ENCODE measurements around the gene SPATA32. TPM values are rescaled to one million over a fixed set of nuclear protein-coding genes. Genes with fewer than 3 reads are reported as not detected.
"Not testable (repeated sequence)": the region's sequence is repeated elsewhere in the genome, so short reads cannot be mapped to it uniquely, and the experiment has no call there.

Gene SPATA32
- total RNA-seq, 1 donor from 2014 or later = not detected

DNA sequence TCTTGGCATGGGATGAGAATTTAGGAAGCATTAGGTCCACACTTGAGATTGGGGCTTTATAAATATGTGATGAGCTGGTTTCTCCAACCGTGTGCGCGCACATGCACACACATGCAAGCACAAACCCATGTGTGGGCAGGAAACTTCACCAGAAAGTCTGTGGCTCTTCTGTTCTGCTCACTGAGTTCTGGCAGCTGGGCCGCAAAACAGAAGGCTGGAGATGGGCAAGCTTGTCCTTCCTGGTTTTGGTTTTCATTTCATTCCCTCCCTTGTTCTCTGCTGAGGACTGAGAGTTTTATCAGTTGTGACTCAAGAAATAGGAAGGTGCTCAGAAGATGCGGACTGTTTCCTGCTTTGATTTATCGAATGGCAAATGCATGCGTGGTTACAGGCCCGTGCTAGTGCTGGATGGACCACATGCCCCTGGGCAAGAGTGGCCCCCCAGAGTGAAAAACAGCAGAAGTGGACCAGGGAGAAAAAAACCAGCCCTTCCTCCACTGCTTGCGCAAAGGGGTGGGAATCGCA lies 40.8 kb upstream of the SPATA32 start:
- no peak for DNase-seq (ENCODE audit: extremely low spot score, unreplicated experiment)
- Mint-ChIP-seq H3K36me3 (peaks cover 18% of the 10 kb centered on the region), H3K9me3 (no peaks in the 10 kb centered on the region), H3K4me1 (ENCODE audit: unreplicated experiment) (peaks cover 44% of the 10 kb centered on the region), H3K27me3 (no peaks in the 10 kb centered on the region), H3K4me3 (no peak overlapping the region), H3K27ac (no peak overlapping the region)
- TF ChIP-seq, protein P1, sequence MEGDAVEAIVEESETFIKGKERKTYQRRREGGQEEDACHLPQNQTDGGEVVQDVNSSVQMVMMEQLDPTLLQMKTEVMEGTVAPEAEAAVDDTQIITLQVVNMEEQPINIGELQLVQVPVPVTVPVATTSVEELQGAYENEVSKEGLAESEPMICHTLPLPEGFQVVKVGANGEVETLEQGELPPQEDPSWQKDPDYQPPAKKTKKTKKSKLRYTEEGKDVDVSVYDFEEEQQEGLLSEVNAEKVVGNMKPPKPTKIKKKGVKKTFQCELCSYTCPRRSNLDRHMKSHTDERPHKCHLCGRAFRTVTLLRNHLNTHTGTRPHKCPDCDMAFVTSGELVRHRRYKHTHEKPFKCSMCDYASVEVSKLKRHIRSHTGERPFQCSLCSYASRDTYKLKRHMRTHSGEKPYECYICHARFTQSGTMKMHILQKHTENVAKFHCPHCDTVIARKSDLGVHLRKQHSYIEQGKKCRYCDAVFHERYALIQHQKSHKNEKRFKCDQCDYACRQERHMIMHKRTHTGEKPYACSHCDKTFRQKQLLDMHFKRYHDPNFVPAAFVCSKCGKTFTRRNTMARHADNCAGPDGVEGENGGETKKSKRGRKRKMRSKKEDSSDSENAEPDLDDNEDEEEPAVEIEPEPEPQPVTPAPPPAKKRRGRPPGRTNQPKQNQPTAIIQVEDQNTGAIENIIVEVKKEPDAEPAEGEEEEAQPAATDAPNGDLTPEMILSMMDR (conservative IDR thresholded peaks at IDR 0.05) = no peak

DNA sequence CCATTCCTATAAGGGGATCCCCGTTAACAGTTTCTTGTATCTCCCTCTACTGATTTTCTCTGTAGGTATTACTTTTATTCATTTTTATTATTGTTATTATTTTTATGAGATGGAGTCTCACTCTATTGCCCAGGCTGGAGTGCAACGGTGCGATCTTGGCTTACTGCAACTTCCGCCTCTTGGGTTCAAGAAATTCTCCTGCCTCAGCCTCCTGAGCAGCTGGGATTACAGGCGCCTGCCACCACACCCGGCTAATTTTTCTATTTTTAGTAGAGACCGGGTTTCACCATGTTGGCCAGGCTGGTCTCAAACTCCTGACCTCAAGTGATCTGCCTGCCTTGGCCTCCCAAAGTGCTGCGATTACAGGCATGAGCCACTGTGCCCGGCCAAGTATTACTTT lies 40.3 kb upstream of the SPATA32 start:
- Mint-ChIP-seq H3K4me1 (ENCODE audit: unreplicated experiment) (peaks cover 39% of the 10 kb centered on the region), H3K36me3 (peaks cover 15% of the 10 kb centered on the region)
- not testable (repeated sequence) for DNase-seq (ENCODE audit: extremely low spot score, unreplicated experiment); H3K9me3 Mint-ChIP-seq; H3K27me3 Mint-ChIP-seq; H3K4me3 Mint-ChIP-seq; H3K27ac Mint-ChIP-seq

DNA sequence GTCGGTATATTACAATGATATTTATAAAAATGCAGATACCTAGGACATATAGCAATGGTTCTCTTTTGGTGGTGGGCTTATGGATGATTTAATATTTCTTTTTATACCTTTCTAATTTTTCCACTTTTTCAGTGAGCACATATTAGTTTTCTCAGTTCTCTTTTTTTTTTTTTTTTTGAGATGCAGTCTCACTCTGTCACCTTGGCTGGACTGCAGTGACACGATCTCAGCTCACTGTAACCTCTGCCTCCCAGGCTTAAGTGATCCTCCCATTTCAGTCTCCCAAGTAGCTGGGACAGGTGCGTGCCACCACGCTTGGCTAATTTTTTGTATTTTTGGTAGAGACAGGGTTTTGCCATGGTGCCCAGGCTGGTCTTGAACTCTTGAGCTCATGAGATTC lies 39.8 kb upstream of the SPATA32 start:
- no peak overlapping the region for H3K4me3 Mint-ChIP-seq

DNA sequence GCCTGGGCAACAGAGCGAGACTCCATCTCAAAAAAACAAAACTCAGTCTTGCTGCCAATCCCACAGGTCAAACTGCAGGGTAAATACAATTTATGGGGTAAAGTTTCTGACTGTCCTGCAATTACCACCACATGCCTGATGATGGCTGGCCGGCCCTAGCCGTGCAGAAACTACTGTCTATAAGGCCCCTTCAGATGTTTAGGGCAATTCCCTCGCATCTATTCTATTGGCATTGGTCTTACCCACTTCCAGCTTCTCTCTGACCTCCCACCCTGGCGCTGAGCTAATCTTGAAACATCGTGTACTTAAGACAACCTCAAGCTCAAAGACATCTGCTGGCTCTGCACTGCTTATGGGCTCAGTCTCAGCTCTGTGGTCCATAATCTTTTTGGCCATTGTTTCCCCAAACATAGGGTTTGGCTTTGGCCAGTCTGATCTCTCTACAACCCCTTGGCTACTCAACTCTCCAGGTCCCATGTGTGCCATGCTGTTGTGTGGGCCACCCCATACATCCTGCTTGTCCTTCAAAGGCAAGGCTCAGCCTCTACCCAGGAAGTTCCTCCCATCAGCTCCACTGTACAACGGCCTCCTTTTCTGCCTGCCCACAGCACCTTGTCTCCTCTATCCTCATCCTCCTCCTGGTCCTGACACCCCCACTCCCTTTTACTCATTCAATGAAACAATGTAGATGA lies 38.3 kb upstream of the SPATA32 start:
- Mint-ChIP-seq H3K9me3 (peaks cover 4% of the 10 kb centered on the region), H3K36me3 (peaks cover 19% of the 10 kb centered on the region), H3K4me3 (no peak overlapping the region), H3K27me3 (no peaks in the 10 kb centered on the region), H3K27ac (peak overlapping the region; percentile 79), H3K4me1 (ENCODE audit: unreplicated experiment) (peaks cover 32% of the 10 kb centered on the region)
- no peak for DNase-seq (ENCODE audit: extremely low spot score, unreplicated experiment)
- TF ChIP-seq, protein P1 (conservative IDR thresholded peaks at IDR 0.05) = no peak

More for the DNA sequence above, 39.8 kb upstream of the SPATA32 start:
- Mint-ChIP-seq H3K27ac (no peak overlapping the region), H3K4me1 (ENCODE audit: unreplicated experiment) (peaks cover 39% of the 10 kb centered on the region), H3K9me3 (peaks cover 2% of the 10 kb centered on the region), H3K36me3 (peaks cover 17% of the 10 kb centered on the region), H3K27me3 (no peaks in the 10 kb centered on the region)
- no peak for DNase-seq (ENCODE audit: extremely low spot score, unreplicated experiment)
- TF ChIP-seq, protein P1 (conservative IDR thresholded peaks at IDR 0.05) = no peak

DNA sequence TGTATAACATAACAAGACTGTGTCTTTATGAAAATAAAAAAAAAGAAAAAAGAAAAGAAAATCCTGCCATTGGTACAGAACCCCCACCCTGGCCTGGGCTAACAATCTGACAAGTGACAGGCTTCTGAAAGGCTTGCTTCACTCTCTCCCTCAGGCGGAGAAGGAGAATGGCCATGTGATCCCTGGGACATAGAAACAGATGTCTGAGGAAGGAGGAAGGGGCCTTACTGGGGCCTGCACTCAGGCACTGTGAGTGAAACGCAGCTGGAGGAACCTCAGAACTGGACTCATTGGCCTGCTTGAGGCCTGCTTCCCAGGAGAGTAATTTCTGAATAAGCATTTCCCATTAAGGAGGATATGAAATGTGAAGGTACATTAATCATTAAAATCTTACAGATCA lies 37.5 kb upstream of the SPATA32 start:
- Mint-ChIP-seq H3K27ac (peak overlapping the region; percentile 79), H3K9me3 (peaks cover 4% of the 10 kb centered on the region), H3K36me3 (peaks cover 15% of the 10 kb centered on the region), H3K27me3 (no peaks in the 10 kb centered on the region), H3K4me1 (ENCODE audit: unreplicated experiment) (peaks cover 34% of the 10 kb centered on the region), H3K4me3 (peak overlapping the region; percentile 55)
- TF ChIP-seq, protein P1 (conservative IDR thresholded peaks at IDR 0.05) = no peak
- DNase-seq (ENCODE audit: extremely low spot score, unreplicated experiment) = no peak

DNA sequence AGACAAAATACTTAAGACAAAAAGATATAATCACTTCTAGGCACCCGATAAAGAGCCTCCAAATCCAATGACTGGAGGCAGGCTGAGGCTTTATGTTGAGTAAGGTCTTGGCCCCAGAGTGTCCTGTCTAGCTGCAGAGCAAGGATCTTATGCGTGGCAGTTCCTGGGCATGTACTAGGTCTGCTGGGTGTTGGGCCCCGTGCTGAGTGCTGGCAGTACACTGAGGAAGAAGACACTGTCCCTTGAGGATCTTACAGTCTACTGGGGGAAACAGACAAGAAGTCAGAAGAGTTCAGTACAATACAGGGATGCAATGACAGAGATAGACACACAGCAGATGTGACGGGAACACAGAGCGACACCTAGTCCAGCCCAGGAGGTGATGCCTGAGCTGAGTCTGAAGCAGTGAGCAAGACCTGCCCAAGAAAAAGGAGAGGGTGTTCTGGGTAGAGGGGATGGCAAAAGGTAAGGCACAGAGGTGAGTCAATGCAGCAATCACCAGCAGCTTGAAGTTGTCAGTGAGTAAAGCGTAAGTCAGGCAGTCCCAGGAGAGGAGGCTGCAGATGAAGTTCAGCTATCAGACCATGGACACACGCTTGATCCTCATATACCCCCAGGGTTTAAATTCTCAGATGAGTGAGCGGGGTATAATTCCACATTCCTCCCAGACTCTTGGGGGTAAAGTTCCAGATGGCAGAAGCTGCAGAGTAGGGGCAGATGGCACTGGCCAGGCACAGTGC lies 36.8 kb upstream of the SPATA32 start:
- Mint-ChIP-seq H3K36me3 (peaks cover 13% of the 10 kb centered on the region), H3K27ac (peak overlapping the region; percentile 79)

More for the DNA sequence above, 36.8 kb upstream of the SPATA32 start:
- Mint-ChIP-seq H3K27me3 (no peaks in the 10 kb centered on the region), H3K9me3 (peaks cover 4% of the 10 kb centered on the region), H3K4me1 (ENCODE audit: unreplicated experiment) (peaks cover 40% of the 10 kb centered on the region), H3K4me3 (no peak overlapping the region)
- no peak for DNase-seq (ENCODE audit: extremely low spot score, unreplicated experiment)
- TF ChIP-seq, protein P1 (conservative IDR thresholded peaks at IDR 0.05) = no peak
